IPS-18c (cell line): ENCODE measurements around the gene FBXO38.
A peak's percentile ranks its signal among the peaks of the same experiment; 100 is the strongest.

Experiments
- H3K4me3 ChIP-seq: 2 replicates; pipeline ENCODE4 v1.7.0; 2013; ENCODE audit warnings: low read depth, mild to moderate bottlenecking, low read length, moderate library complexity; ENCODE audit not compliant: insufficient read depth
- H3K9me3 ChIP-seq: one replicate; pipeline ENCODE4 v1.6.1; 2013; ENCODE audit warnings: mild to moderate bottlenecking, low read length, moderate library complexity; ENCODE audit not compliant: control insufficient read depth, insufficient read depth

The FBXO38 gene

DNA sequence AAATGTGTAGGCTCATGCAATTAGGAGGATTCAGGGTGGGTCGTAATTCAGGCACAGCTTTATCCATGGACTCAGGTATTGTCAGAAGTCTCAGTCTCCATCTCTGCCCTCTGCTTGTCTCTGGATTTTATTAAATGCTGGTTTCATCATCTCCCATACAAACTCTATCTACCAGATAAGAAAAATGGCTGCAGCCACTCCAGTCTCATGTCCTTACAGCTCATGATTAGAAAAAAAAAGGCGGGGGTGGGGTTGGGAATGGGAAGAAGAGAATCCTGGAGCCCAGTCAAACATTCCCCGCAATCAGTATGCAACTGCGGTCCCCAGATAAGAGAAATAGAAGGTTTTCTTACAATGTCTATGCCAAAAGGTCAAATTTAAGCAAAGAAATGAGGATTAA is 7.6 kb upstream of the FBXO38 start:
- Histone ChIP-seq H3K4me3 (no peak overlapping the region), H3K9me3 (no peaks in the 10 kb centered on the region)

DNA sequence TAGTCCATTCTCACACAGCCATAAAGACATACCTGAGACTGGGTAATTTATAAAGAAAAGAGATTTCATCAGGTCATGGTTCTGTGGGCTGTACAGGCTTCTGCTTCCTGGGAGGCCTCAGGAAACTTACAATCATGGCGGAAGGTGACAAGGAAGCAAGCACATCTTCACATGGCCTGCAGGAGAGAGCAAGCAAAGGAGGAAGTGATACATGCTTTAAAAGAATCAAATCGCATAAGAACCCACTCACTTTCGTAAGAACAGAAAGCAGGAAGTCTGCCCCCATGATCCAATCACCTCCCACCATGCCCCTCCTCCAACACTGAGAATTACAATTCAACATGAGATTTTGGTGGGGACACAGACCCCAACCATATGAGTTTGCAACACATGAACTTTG is 5.1 kb upstream of the FBXO38 start:
- Histone ChIP-seq H3K4me3 (no peak overlapping the region), H3K9me3 (no peaks in the 10 kb centered on the region)

DNA sequence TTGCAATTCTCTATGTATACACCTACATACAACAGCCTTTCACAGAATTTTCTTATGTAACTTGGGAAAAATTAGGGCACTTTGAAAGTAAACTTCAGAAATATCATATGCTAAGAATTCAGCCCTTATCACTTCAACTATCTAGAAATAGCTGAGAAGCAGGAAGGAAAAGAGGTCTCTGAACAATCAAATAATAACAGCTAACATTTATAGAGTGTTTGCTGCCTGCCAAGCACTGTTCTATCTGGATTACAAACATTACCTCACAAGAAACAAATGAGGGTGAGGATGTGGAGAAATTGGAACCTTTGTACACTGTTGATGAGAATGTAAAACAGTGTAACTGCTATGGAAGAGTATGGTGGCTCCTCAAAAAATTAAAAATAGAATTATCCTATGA is 4.4 kb upstream of the FBXO38 start:
- Histone ChIP-seq H3K4me3 (no peak overlapping the region), H3K9me3 (no peaks in the 10 kb centered on the region)

DNA sequence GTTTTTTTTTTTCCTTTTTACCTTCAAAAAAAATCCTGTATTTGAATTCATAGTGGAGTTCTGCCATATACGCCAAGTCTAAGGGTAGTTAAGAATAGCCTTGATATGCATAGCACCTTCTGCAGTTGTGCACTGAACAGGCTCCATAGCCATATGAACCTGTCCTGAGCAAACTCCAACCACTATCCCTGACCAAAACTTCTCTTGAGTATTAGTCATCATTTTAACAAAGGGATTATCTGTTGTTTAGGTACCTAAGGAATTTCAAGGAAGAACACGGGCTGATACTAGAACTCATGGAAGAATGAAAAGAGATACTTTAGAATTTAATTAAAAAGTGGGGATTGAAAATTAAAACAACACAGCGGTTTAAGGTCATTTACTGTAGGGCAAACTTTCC is 1.9 kb upstream of the FBXO38 start:
- Histone ChIP-seq H3K9me3 (no peaks in the 10 kb centered on the region), H3K4me3 (no peak overlapping the region)

DNA sequence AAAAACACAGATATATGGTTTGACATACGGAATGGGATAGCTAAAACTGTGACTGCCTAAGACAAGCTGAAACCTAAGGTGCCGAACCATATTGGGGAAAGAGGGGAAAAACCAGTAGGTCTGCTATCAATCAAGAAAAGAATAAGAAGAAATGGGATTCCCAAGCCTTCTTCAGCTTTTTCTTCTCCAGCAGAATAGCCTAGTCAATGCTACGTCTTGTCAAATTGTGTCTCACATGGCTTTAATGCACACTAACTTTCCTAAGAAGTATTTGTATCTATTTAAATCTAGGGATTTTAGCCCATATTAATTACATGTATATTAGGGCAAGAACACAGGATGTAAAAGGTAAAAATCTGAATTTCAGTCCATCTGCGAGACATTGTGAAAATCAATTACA is 797 bp upstream of the FBXO38 start:
- no peaks in the 10 kb centered on the region for H3K9me3 ChIP-seq
- H3K4me3 ChIP-seq, result peak overlapping the region; percentile 38

DNA sequence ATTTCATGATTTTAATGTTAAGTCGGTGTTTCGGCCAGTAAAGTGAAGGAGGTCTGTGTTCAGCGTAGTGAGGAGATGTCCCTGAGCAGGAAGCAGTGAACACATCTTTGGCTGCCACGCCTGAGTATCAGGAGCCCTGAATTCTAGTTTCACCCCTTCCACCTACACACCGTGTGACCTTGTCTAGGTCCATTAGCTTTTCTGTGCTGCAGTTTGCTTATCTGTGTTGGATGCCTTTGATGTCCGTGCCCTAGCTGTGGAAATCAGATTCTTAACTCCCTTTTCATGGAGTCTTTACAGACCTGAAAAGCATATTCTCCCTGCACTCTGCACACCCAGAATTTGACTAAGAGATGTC is 601 bp downstream of the FBXO38 start:
- Histone ChIP-seq H3K9me3 (no peaks in the 10 kb centered on the region), H3K4me3 (peak overlapping the region; percentile 95)

DNA sequence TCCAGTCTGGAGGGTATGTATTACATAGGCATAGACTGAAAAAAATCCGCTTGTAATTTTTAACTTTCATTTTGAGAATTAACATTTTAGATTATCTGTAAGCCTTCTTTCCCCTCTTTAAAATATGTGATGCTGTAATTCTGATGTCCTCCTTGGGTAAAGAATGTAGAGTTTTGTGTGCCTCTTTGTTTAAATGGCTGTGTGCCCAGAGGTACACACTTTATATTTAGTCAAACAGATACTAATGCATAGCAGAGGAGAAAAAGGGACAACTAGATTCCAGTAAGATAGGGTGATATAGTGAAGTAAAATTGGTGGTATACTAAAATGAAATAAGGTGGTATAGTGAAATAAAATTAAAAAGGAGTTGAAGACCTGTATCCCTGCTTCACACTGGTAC is 1.3 kb downstream of the FBXO38 start:
- Histone ChIP-seq H3K4me3 (no peak overlapping the region), H3K9me3 (no peaks in the 10 kb centered on the region)

DNA sequence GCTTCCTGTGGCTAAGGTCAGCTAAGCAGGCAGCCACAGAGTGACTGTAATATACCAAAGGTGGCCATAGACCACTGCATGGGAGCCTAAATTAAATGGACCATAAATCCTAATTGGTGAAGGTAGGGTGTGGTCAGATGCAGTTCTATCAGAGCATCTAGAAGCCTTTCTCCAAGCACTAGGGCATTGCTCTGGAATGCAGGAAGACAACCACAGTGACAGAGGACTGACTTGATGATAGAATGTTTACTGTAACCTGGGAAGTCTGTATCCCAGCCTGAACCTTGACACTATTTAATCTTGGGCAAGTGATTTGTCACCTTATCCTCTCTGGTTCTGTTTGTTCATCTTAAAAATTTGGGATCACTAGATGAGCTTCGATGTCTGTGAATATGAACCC is 2.3 kb downstream of the FBXO38 start:
- no peak overlapping the region for H3K4me3 ChIP-seq
- H3K9me3 ChIP-seq, result no peaks in the 10 kb centered on the region

DNA sequence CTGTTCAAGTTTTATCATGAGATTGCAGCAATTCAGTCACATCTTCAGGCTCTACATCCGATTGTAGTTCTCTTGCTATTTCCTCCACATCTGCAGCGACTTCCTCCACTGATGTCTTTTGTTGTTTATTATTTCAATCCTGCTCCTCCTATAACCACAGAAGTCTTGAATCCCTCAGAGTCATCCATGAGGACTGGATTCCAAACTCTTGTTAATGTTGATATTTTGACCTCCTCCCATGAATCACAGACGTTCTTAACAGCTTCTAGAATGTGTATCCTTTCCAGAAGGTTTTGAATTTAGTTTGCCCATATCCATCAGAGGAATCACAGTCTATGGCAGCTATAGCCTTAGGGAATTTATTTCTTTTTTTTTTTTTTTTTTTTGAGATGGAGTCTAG is 3.6 kb downstream of the FBXO38 start:
- H3K4me3 ChIP-seq, result no peak overlapping the region
- no peaks in the 10 kb centered on the region for H3K9me3 ChIP-seq

DNA sequence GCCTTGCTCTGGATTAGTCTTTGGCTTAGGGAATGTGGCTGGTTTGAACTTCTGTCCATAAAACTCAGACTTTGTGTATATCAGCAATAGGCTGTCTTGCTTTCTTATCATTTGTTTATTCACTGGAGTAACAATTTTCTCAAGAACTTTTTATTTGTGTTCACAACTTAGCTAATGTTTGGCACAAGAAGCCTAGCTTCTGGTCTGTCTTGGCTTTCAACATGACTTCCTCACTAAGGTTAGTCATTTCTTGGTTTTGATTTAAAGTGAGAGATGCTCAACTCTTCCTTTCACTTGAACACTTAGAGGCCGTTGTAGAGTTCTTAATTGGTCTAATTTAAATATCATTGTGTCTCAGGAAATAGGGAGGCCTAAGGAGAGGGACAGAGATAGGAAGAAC is 4.9 kb downstream of the FBXO38 start:
- Histone ChIP-seq H3K4me3 (no peak overlapping the region), H3K9me3 (no peaks in the 10 kb centered on the region)

DNA sequence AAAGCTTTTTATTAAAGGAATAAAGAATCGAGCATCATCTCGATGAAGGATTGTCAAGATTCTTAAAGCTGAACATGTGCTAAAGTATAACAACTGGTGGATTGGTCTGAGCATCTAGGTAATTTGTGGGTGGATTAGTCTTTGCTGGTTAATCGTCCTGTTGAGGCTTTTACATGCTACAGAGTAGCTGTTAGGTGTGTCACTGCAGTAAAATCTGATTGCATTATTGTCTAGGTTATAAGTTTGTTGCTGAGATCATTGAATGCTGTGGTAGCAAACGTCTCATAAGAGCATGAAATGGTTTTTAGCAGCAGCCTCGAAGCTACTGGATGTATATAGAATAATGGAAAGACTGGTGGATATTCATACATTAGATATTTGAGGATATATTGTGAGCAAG is 7.2 kb downstream of the FBXO38 start:
- Histone ChIP-seq H3K9me3 (no peaks in the 10 kb centered on the region), H3K4me3 (no peak overlapping the region)

DNA sequence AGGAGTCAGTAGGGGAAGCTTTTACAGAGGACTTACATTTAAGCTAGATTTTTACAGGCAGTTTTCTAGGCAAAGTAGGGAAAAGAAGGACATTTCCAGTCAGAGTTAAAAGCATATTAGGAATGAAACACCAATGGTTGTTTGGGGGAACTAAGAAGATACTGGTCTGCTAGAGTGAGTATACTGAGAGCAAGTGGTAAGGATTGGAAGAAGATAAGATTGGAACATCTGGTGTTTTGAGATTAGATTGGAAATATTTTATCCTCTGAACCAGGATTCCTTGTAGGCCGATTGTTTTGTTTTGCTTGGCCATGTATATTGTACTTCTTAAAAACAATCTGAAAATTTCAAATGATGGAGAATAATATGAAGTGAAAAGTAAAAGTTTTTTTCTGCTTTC is 7.7 kb downstream of the FBXO38 start:
- Histone ChIP-seq H3K9me3 (no peaks in the 10 kb centered on the region), H3K4me3 (no peak overlapping the region)

DNA sequence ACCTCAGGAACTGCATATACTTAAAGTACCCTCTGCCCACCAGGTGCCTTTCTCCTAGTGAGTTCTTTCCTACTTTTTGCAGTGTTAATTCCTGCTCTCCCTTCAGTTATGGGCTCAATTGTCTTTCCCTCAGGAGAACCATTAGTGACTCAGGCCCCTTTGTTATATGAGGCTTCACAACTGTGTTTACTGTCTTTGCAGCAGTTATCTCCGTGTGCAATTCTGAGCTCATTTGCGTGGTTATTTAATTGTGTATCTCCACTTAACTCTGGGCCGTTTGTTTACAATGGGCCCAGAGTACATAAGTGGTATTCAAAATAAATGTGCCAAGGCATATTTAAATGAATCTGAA is 9.6 kb downstream of the FBXO38 start:
- Histone ChIP-seq H3K9me3 (no peaks in the 10 kb centered on the region), H3K4me3 (no peak overlapping the region)

DNA sequence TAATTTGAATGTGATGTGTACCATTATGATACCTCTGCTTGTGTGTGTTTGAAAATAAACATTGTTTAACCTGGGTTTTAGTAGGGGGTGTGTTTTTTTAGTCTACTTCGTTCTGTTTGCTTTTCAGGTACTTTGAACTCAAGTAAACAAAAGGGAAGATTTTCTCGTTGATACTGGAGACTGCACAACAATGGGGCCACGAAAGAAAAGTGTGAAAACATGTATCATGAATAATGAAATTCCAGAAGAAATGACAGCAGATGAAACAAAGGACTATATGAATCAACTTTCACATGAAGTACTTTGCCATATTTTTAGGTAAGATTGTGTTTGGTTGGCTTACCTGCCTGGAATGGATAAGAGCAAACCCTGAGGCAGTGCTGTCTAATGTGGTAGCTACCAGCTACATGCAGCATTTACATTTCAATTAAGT is 10.8 kb downstream of the FBXO38 start:
- H3K9me3 ChIP-seq, result no peaks in the 10 kb centered on the region
- no peak overlapping the region for H3K4me3 ChIP-seq

DNA sequence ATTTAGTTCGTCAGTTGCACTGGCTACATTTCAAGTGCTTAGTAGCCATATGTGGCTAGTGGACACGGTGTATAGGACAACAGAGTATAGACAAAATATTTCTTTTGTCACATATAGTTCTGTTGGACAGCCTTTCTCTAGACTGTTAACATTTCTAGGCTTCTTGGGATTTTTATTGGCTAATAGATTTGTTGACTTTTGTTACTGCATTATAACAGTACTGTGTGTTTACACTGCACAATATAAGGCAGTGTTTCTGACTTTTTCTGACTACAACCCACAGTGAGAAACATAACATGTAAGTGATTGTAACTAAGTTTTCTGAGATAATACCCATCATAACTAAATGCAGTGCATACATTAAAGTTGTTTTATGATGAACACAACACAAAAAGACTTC is 11.3 kb downstream of the FBXO38 start:
- no peaks in the 10 kb centered on the region for H3K9me3 ChIP-seq
- no peak overlapping the region for H3K4me3 ChIP-seq

DNA sequence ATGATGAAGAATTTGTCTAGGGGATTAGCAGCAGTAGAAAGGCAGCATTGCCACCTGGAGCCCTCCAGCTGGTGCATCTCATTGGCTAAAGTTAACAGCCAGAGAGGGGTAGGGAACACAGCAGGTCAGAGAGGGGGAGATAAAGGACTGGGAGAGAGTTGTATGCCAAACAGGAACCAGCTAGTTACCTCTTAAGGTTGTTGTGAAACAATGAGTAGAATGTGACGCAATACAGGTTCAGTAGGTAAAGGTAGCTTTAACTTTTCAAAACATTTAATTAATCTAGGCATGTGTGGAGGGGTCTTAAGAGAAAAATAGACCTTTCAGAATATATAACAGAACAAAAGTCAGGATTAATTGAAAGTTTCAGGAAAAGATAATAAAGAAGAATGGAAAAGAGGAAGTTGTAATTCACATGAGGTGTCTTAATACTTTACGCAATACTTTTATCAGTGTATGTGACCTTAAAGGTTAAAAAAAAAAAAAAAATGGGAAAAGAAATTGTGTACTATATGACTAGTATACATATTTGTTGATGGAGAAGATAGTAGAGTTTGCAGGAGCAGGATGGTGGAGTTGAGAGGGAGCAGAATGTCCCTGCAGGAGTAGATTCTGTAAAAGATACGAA is 14.3 kb downstream of the FBXO38 start:
- H3K4me3 ChIP-seq, result no peak overlapping the region
- H3K9me3 ChIP-seq, result no peaks in the 10 kb centered on the region

DNA sequence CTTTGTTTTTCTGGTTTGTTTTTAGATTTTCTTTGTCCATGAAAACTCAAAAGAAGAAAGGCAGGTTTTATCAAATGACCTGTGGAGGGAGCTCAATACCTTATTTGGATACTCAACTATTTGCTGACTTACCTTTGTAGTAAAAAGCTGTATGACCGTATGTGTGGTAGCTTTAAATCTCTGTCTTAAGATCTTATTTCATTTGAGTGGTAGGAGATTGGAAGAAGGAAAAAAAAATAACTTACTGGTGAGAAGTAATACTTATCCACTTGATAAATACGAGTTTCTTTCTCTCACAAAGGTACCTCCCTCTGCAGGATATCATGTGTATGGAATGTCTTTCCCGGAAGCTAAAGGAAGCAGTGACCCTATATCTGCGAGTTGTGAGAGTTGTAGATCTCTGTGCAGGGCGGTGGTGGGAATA is 15.0 kb downstream of the FBXO38 start:
- H3K4me3 ChIP-seq, result no peak overlapping the region
- H3K9me3 ChIP-seq, result no peaks in the 10 kb centered on the region

DNA sequence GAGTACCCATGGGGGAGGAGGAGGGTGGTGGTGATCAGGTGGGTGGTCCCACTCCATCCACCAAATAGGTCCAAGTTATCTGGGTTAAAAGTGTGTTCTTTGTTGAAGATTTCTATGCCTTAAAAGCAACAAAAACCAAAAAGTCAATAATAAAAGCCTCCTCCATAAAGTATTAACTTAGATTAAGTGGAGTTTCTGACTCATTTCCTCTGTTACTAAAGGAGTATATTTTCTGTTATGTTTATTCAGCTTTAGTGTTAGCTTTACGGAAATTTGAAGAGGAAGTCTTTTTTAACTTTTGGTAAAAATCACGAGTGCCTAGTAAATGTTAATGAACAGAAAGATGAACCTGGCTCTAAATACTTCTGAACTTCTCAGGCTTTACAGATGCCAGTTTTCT is 17.8 kb downstream of the FBXO38 start:
- no peak overlapping the region for H3K4me3 ChIP-seq
- no peaks in the 10 kb centered on the region for H3K9me3 ChIP-seq

DNA sequence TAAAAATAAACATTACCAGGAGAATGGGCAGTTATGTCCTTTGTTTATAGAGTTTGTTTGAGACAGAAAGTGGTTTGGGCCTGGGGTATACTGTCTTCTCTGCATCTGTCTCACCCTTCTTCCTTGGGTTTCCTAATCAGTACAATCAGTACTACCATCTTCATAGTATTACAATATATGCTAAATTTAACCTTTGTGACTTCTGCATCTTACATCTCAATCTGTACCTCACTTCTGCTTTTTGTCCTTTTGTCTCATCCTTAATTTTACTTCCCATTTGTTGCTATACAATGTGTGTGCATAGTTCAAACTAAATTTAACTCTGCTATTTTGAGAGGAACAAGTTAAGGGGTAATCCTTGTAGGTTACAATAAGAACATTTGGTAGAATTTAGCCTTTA is 19.6 kb downstream of the FBXO38 start:
- Histone ChIP-seq H3K9me3 (no peaks in the 10 kb centered on the region), H3K4me3 (no peak overlapping the region)

DNA sequence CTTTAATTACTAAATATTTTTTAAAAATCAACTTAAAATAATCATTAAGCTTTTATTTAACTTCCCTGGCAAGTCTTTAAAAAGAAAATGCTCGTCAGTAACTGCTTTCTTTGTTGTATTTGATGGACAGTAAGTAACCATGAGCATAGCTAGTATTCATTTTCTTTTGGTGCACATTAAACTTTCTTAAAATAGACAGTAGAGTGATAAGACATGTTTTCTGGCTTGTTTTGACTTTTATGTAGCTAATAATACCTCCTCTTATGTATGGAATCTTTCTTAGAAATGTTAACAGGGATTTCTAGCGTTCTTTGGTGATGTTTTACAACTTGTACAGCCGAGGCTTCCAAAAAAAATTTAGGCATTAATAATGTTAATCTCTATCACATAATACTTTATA is 22.6 kb downstream of the FBXO38 start:
- Histone ChIP-seq H3K9me3 (no peaks in the 10 kb centered on the region), H3K4me3 (no peak overlapping the region)
